Measurements from ENCODE around the gene MAP4K5. TPM values are rescaled to one million over a fixed set of nuclear protein-coding genes. Genes with fewer than 3 reads are reported as not detected.

MAP4K5 gene
- total and polyA plus RNA-seq, 2 of the 4 experiments (the other 2 are of a cell fraction): 33.1 to 46.1 TPM

DNA sequence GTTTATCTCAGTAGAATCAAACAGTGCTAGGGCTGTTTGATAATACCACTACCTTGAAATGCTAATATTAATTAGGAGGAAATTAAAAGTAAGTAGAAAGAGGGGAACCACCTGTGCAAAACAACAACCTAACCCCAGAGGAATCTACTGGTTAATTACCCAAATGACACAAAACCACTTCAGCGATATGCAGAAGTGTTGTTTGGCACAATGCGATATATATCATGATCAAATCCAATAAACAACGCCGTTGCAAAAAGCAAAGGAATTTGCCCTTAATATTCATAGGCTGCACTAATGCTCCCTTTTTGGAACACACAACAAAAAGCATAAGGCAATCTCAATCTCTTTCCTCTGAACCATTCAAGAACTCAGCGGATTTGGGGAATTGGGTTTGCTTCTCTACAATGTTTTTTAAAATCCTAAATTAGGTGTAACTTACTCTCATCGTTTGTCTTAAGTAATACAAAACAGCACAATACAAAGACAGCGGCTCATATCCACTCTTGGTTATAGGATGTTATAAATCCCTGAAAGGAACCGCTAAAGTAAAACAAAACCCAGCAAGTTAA is 1.5 kb downstream of the MAP4K5 start (continued):
- TF ChIP-seq POLR2A (IDR thresholded peaks at IDR 0.05; ENCODE audit: low read depth, low read length): no peak

DNA sequence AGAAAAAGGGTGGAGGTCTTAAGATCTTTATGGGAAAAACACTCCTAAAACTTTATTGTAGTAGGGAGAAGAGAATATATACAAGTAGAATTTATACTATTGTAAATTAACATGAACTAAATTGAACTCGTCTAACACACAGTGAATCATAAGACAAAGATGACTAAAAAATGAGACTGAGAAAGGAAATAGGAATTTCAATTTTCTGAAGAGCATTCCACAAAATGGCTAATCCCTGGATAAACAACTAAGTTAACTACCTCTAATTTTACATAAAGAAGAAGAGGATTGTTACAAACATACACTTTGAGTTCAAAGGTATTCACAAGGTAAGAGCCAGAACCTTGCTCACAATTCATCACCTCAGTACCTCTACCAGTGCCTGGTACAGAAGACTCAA is 2.0 kb downstream of the MAP4K5 start:
- no peaks in the 10 kb centered on the region for H3K9me3 ChIP-seq (ENCODE audit: control insufficient read depth, insufficient read depth, low read length)
- H3K18ac ChIP-seq (ENCODE audit: low read depth, low read length): peak overlapping the region; percentile 98; the same call in 1 of the 2 replicates
- 0 out of 2 replicates have a peak overlapping the region, but pooled peaks have one; percentile 59 for H2AK5ac ChIP-seq (ENCODE audit: low read depth, low read length)
- H3K36me3 ChIP-seq (ENCODE audit: control insufficient read depth, insufficient read depth, low read length): peaks cover 3% of the 10 kb centered on the region
- H3K4me3 ChIP-seq (ENCODE audit: insufficient read depth, low read depth, low read length): peak overlapping the region; percentile 95
- peak overlapping the region; percentile 53 to 83; a peak in 3 of 4 replicates for H4K8ac ChIP-seq (ENCODE audit: low read depth in 2 of 2, low read length in 2 of 2)
- no peak overlapping the region; the same call in 2 of the 3 replicates for H2BK15ac ChIP-seq (ENCODE audit: low read depth, low read length)
- H3K23ac ChIP-seq (ENCODE audit: low read depth, low read length): peak overlapping the region; percentile 88; the same call in 1 of the 2 replicates
- peak; percentile 69 for DNase-seq
- peak overlapping the region; percentile 79 for H3K27ac ChIP-seq (ENCODE audit: insufficient read depth, low read length)
- intact Hi-C loops (cut with micrococcal nuclease) (loop anchor here (5.0 to 10.0 kb wide), 3 partner anchors 133 to 413 kb away; partner anchors contain the start of genes CDKL1, SOS2 and VCPKMT), dilution Hi-C loops (cut with HindIII; ENCODE audit: low sequenced_read_pairs, unreplicated experiment) (no loop called here), in situ Hi-C loops (cut with MboI; ENCODE audit: low sequenced_read_pairs) (no loop called here)
- peak overlapping the region; percentile 18 for H2AK9ac ChIP-seq (replicated peaks; ENCODE audit: low read depth, low read length, poor library complexity)
- H4K91ac ChIP-seq (ENCODE audit: insufficient read depth, low read depth, low read length): peak overlapping the region; percentile 81
- POLR2A ChIA-PET (ENCODE audit: unreplicated experiment): no interaction called here
- H3K27me3 ChIP-seq (ENCODE audit: control insufficient read depth, insufficient read depth, low read length): no peaks in the 10 kb centered on the region
- H3K4me1 ChIP-seq (ENCODE audit: control insufficient read depth, insufficient read depth, low read length): peaks cover 19% of the 10 kb centered on the region
- H2AFZ ChIP-seq (replicated peaks; ENCODE audit: low read length, poor library complexity): no peak overlapping the region
- CTCF ChIA-PET: no interaction called here
- WGBS, 2 experiments (ENCODE audit: extremely low coverage in 2 of 2, insufficient read length in 1 of 2): no CpG with 5 or more reads among the region's 1 CpG
- H3K9ac ChIP-seq (ENCODE audit: low read depth, low read length): peak overlapping the region; percentile 97
- H4K20me1 ChIP-seq (ENCODE audit: insufficient read depth, low read length): peaks cover 47% of the 10 kb centered on the region
- H4K5ac ChIP-seq (ENCODE audit: low read depth, low read length): peak overlapping the region; percentile 85; the same call in 1 of the 2 replicates
- peak overlapping the region; percentile 86; the same call in 1 of the 2 replicates for H2BK120ac ChIP-seq (ENCODE audit: low read depth, low read length)
- H3K9me1 ChIP-seq (ENCODE audit: insufficient read depth, low read length): peaks cover 12% of the 10 kb centered on the region; the same call in 1 of the 2 replicates
- ATAC-seq (ENCODE audit: low read depth): peak; percentile 4; the same call in 1 of the 2 replicates
- H3K4ac ChIP-seq (ENCODE audit: low read depth, low read length): peak overlapping the region; percentile 96; the same call in 1 of the 2 replicates
- peak overlapping the region; percentile 88 for H3K14ac ChIP-seq (replicated peaks; ENCODE audit: low read depth, low read length)
- peak overlapping the region; percentile 100 for H2BK5ac ChIP-seq (ENCODE audit: low read depth, low read length, poor library complexity, severe bottlenecking)
- H3K79me1 ChIP-seq (ENCODE audit: low read depth in 1 of 2, low read length in 2 of 2): peaks cover 3 to 37% of the 10 kb centered on the region in 2 experiments; a peak in 2 of 4 replicates
- H3K56ac ChIP-seq (ENCODE audit: extremely low read depth, insufficient read depth, low read length): peak overlapping the region; percentile 92
- TF ChIP-seq, protein P1, sequence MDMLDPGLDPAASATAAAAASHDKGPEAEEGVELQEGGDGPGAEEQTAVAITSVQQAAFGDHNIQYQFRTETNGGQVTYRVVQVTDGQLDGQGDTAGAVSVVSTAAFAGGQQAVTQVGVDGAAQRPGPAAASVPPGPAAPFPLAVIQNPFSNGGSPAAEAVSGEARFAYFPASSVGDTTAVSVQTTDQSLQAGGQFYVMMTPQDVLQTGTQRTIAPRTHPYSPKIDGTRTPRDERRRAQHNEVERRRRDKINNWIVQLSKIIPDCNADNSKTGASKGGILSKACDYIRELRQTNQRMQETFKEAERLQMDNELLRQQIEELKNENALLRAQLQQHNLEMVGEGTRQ (IDR thresholded peaks at IDR 0.05; ENCODE audit: low read depth, low read length): no peak
- TF ChIP-seq POLR2A (IDR thresholded peaks at IDR 0.05; ENCODE audit: low read depth, low read length) (no peak), SMC3 (IDR thresholded peaks at IDR 0.05; ENCODE audit: low read depth, low read length) (no peak), RFX5 (IDR thresholded peaks at IDR 0.05; ENCODE audit: low read depth, low read length) (no peak), CHD1 (IDR thresholded peaks at IDR 0.05; ENCODE audit: low read depth, low read length) (no peak), FOS (IDR thresholded peaks at IDR 0.05; ENCODE audit: low read depth, low read length) (no peak), BHLHE40 (IDR thresholded peaks at IDR 0.05; ENCODE audit: low read depth, low read length) (no peak), NFE2L2 (IDR thresholded peaks at IDR 0.05; ENCODE audit: low read depth, low read length) (no peak), RCOR1 (IDR thresholded peaks at IDR 0.05; ENCODE audit: insufficient replicate concordance, low read length) (no peak), RAD21 (IDR thresholded peaks at IDR 0.05; ENCODE audit: low read length) (no peak), CEBPB (IDR thresholded peaks at IDR 0.05; ENCODE audit: low read depth, low read length) (no peak)
- TF ChIP-seq, protein P2, sequence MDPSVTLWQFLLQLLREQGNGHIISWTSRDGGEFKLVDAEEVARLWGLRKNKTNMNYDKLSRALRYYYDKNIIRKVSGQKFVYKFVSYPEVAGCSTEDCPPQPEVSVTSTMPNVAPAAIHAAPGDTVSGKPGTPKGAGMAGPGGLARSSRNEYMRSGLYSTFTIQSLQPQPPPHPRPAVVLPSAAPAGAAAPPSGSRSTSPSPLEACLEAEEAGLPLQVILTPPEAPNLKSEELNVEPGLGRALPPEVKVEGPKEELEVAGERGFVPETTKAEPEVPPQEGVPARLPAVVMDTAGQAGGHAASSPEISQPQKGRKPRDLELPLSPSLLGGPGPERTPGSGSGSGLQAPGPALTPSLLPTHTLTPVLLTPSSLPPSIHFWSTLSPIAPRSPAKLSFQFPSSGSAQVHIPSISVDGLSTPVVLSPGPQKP (IDR thresholded peaks at IDR 0.05; ENCODE audit: borderline replicate concordance, low read depth, low read length): no peak
- TF ChIP-seq, protein P3, sequence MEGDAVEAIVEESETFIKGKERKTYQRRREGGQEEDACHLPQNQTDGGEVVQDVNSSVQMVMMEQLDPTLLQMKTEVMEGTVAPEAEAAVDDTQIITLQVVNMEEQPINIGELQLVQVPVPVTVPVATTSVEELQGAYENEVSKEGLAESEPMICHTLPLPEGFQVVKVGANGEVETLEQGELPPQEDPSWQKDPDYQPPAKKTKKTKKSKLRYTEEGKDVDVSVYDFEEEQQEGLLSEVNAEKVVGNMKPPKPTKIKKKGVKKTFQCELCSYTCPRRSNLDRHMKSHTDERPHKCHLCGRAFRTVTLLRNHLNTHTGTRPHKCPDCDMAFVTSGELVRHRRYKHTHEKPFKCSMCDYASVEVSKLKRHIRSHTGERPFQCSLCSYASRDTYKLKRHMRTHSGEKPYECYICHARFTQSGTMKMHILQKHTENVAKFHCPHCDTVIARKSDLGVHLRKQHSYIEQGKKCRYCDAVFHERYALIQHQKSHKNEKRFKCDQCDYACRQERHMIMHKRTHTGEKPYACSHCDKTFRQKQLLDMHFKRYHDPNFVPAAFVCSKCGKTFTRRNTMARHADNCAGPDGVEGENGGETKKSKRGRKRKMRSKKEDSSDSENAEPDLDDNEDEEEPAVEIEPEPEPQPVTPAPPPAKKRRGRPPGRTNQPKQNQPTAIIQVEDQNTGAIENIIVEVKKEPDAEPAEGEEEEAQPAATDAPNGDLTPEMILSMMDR (conservative IDR thresholded peaks at IDR 0.05; ENCODE audit: low read depth, low read length): no peak
- peak overlapping the region; percentile 28; the same call in 1 of the 2 replicates for H2BK20ac ChIP-seq (ENCODE audit: low read depth, low read length)
- peak overlapping the region; percentile 100 for H3K4me2 ChIP-seq (ENCODE audit: low read depth, low read length)
- BruUV-seq (replicated peaks): no TSS peak

Data from IMR-90 (cell line).